Right lung (tissue), 5 donors: ENCODE measurements around the gene PAK6. TPM values are rescaled to one million over a fixed set of nuclear protein-coding genes. Genes with fewer than 3 reads are reported as not detected.

Experiments used
- DNase-seq, 2 donors: peaks; one replicate each; pipeline ENCODE4 v3.0.0-alpha.2; 2013
- polyA plus RNA-seq, 5 donors: library from polyadenylated mRNA; unstranded; fragments of 120-200 nt; gene quantifications; one replicate each; pipeline versions ENCODE4 v1.2.1 to v1.2.3, GENCODE V29; 2013; ENCODE audit warnings: inconsistent platforms in 1 of 5, low replicate concordance in 1 of 5; ENCODE audit not compliant: insufficient read length in 5 of 5, insufficient read depth in 1 of 5

The PAK6 gene
- polyA plus RNA-seq, 5 donors = 4.8 to 8.8 (median 6.0) TPM

DNA sequence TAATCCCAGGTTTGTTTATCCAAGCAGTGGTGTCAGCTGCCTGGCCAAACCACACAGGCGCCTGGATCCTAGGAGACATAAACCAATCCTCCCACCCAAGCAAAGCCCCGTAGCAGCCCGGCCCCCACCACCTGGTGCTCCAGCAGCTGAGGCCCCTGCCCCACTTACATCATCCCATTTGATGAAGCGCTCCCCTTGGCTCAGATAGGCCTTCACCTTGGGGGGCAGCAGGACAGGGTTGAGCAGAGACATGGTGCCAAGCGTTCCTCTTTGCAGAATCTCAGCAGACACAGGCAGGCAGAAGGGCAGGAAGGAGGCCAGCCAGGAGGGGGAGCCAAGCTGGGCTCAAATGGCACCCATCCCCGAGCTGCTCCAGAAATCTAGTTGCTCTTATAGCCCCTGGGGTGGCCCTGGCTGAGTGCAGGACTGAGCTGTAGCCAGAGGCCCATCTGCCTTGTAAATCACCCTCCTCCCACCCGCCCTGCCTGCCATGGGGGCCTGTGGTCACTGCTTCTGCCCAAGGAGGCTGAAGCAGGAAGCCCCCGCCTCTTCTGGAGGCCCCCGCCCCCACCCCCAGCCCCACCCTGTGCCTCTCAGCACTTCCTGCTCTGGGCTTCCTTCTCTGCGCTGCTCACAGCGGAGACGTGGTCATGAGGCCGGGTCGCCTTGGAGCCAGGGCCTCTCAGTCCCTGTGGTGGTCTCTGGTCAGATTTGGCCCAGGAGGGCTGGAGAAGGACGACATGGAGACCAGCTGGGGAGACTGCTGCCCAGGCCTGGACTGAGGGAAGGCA is 68.8 kb downstream of the PAK6 start, which contains the start of gene PLCB2:
PLCB2 (minus strand) TSS at position 515 of the 791 bp plus-strand sequence; CDS start at position 252, 263 bp downstream.
- no peak for DNase-seq

DNA sequence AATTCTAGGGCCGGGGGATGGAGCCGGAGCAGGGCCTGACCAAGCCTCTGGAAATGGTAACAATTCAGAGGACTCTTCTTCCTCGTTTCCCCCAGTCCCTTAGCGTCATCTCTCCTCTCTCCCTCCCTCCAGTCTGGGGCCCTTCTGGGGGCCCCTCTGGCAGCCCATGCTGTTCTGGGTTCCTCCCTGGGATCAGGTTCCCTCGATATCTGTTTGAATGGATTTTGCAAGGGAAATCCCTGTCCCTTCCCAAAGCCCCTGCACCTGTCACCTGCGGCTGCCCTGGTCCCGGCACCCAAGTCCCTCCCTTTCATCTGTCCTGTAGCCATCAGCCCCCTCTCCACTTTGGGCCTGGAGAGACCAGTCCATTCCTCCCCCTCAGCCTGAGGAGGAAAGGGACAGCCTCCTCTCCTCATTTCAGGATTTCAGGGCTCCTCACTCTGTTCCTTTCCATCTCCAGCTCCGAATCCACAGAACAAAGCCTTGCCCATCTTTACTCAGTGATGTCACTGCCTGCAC is 70.5 kb downstream of the PAK6 start:
- DNase-seq = no peak

- DNase-seq = peak in 1 of 2 donors; percentile 37
These were observed 71.4 kb downstream of the PAK6 start for GRCh38 chr15:40310001-40310959.

DNA sequence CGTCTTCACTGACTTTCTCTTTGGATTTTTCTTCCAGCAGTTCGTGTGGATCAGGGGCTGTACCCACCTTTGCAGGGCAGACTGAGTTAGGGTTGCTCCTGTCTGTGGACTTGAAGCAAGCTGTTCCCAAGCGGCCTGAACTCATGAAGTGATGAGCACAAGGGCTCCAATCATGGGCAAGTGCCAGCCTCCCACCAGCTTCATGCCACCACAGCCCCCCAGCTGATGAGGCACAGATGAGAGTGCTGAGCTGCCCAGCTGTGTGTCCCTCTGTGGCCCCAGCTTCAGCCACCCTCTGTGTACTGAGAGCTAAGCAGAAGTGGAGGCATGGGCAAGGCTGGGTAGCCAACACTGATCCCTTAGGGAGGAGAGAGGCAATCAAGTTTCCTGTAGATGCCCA is 72.1 kb downstream of the PAK6 start:
- no peak for DNase-seq

- no peak for DNase-seq
These were observed 73.7 kb downstream of the PAK6 start for GRCh38 chr15:40312370-40313158.

GRCh38 chr15:40313531-40314398 is 74.9 kb downstream of the PAK6 start:
- DNase-seq = no peak

DNA sequence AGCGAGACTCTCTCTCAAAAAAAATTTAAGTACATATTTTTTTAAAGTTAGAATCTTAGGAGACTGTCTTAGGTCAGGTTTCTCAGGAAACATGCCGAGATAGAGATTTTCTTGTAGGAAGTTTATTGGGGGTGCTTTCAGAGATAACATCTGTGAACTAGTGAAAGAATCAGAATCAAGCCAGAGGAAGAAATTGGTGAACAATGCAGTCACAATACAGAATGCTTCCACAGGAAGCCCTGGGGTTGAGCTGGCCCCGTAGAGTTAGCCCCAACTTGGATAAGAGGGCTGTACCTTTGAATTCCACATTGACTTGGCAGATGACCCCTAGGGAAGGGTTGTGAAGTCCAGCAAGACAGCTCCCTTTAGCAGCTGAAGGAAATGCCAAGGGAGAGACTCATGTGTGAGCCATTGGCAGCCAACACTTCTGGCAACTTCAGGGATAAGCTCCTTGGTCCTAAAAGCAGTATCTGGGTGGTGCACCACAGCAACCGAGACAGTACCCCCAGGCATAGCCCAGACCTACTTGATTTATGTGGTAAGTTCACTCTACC is 75.9 kb downstream of the PAK6 start:
- no peak for DNase-seq

DNA sequence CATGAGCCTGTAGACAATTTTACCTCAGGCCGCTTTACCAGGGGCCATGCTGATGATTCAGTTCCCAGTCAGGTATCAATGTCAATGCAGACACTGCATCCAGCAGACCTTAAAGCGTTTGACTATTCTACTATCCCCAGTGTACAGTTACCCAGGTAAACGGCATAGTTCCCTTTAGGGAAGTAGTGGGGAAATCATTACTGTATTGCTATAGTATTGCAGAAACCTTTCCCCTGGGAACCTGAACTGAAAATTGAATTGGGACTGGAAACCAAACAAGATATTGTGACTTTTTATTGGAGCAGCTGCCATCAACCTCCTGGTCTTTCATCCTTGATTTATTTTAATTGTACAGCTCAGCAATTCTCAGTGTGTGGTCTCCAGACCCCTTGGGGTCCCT is 78.1 kb downstream of the PAK6 start:
- no peak for DNase-seq

DNA sequence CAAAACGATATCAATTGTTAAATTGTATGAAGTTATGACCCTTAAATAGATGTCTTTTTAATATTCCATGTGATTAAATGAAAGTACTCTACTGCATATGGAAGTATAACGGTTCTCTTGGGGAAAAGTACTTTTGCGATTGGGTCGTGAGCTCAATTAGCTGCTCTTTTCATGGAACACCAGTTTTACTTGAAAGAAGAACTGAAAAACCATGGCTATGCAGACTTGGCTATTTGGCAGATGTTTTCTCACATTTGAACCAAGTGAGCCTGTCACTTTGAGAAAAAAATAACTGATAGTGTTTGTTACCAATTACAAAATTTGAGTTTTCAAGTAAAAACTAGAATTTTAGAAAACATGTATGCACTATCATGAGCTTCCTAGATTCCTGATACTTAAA is 78.7 kb downstream of the PAK6 start:
- no peak for DNase-seq

- no peak for DNase-seq
These were observed 81.5 kb downstream of the PAK6 start for GRCh38 chr15:40320409-40320808.

GRCh38 chr15:40320931-40321371 is 82.1 kb downstream of the PAK6 start:
- no peak for DNase-seq

GRCh38 chr15:40322531-40323238 is 83.8 kb downstream of the PAK6 start:
- DNase-seq = no peak

- peak; percentile 94 for DNase-seq
These were observed 84.5 kb downstream of the PAK6 start, which contains the start of gene INAFM2 for GRCh38 chr15:40323239-40323952. Gene INAFM2, plus strand, starts transcription at chr15:40323692. Its CDS starts 364 bp downstream, at chr15:40324056.

- no peak for DNase-seq
These were observed 85.4 kb downstream of the PAK6 start for GRCh38 chr15:40323953-40324937.

DNA sequence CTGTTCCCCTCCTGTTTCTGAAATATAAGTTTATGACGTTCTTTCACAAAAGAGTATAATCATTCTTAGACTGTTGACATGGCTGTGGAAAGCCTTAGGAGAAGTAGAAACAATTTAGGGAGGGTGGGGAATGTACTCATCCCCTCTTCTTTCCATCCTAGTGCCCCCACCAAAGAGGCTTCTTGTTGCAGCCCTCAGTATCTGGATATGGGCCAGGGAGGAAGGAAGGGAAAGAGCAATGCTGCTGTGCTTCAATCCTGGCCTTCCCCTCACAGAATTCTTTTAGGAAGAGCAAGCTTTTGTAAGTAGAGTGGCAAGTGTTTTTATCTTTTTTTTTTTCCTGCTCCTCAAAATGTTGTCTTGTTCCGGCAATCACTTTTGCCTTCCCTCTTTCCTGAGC is 86.3 kb downstream of the PAK6 start:
- DNase-seq = no peak

GRCh38 chr15:40325700-40326099 is 86.8 kb downstream of the PAK6 start:
- no peak for DNase-seq
